PC-3 (cell line): Measurements from ENCODE around the gene SPATA31D3.

ENCODE experiments used
- CTCF ChIP-seq: fragments of 300-600 bp; sonication (generic); conservative IDR thresholded peaks from 2 replicates; pipeline ENCODE4 v1.5.1; 2017; ENCODE audit warnings: antibody characterized with exemption, low read depth, mild to moderate bottlenecking, low read length
- EZH2 ChIP-seq: fragments of 300-600 bp; sonication (generic); IDR thresholded peaks from one replicate; pipeline ENCODE4 v1.6.1; 2017; ENCODE audit warnings: antibody characterized with exemption, mild to moderate bottlenecking, low read length; ENCODE audit not compliant: unreplicated experiment
- EZH2phosphoT487 ChIP-seq: fragments of 300-600 bp; sonication (generic); IDR thresholded peaks from 2 replicates; pipeline ENCODE4 v1.6.1; 2018; ENCODE audit warnings: mild to moderate bottlenecking, antibody characterized with exemption, low read length, borderline replicate concordance

GRCh38 chr9:81898851-81899250 is 44.4 kb upstream of the SPATA31D3 start:
- TF ChIP-seq CTCF, result no peak
- no peak for TF ChIP-seq EZH2phosphoT487
- no peak for TF ChIP-seq EZH2
